H1 (cell line): Measurements from ENCODE around the gene PNMA1. TPM values are rescaled to one million over a fixed set of nuclear protein-coding genes. Genes with fewer than 3 reads are reported as not detected.

ENCODE experiments used
- CTCF ChIA-PET: fragments of 300-600 bp; sonication (Branson Sonifier 250); formaldehyde crosslinking; loops from one replicate; lab custom pipeline; 2021; ENCODE audit not compliant: partially characterized antibody; lab: Charles Lee
- POLR2A ChIA-PET: fragments of 300-600 bp; sonication (Branson Sonifier 250); formaldehyde crosslinking; loops from one replicate; lab custom pipeline; 2021; ENCODE audit warnings: inconsistent platforms; ENCODE audit not compliant: partially characterized antibody; lab: Charles Lee
- DNase-seq, 2 experiments: peaks; one replicate each; pipeline versions ENCODE4 v3.0.0 to v3.0.0-alpha.2; 2010 to 2022; ENCODE audit warnings: low spot score in 2 of 2, low read depth in 1 of 2, mixed read lengths in 1 of 2
- FAIRE-seq: peaks from 2 replicates; lab custom pipeline; 2011; peaks lifted over from hg19 to GRCh38; lab: Jason Lieb, UNC
- H2AFZ ChIP-seq: 2 replicates; pipeline ENCODE4 v1.8.1; 2012; ENCODE audit warnings: low read length, inconsistent platforms
- H2AK5ac ChIP-seq: 2 replicates; pipeline ENCODE4 v1.6.1; 2013; ENCODE audit warnings: low read depth, low read length
- H2BK120ac ChIP-seq: replicated peaks from 2 replicates; pipeline ENCODE3; 2013; ENCODE audit warnings: low read depth, low read length, inconsistent platforms
- H2BK12ac ChIP-seq: 2 replicates; pipeline ENCODE4 v1.6.1; 2013; ENCODE audit warnings: low read depth, low read length
- H2BK15ac ChIP-seq: 2 replicates; pipeline ENCODE4 v1.6.1; 2013; ENCODE audit warnings: low read length
- H2BK20ac ChIP-seq: 2 replicates; pipeline ENCODE4 v1.6.1; 2013; ENCODE audit warnings: low read length
- H2BK5ac ChIP-seq: 2 replicates; pipeline ENCODE4 v1.6.1; 2013; ENCODE audit warnings: low read depth, low read length
- H3K14ac ChIP-seq: 2 replicates; pipeline ENCODE4 v1.6.1; 2013; ENCODE audit warnings: inconsistent platforms; ENCODE audit not compliant: insufficient read length
- H3K18ac ChIP-seq: 2 replicates; pipeline ENCODE4 v1.6.1; 2013; ENCODE audit warnings: low read length; ENCODE audit errors: extremely low read depth
- H3K23ac ChIP-seq: 2 replicates; pipeline ENCODE4 v1.6.1; 2013; ENCODE audit warnings: inconsistent platforms; ENCODE audit not compliant: insufficient read length
- H3K23me2 ChIP-seq: 2 replicates; pipeline ENCODE4 v1.6.1; 2013; ENCODE audit warnings: low read depth, low read length
- H3K27ac ChIP-seq: 2 replicates; pipeline ENCODE4 v1.6.1; 2011; ENCODE audit warnings: low read depth, low read length, inconsistent platforms
- H3K27me3 ChIP-seq, 4 experiments: replicated peaks in 1 of 4; 1 replicate in 1 of 4; 2 replicates in 3 of 4; pipeline versions ENCODE4 v1.6.1 to v1.8.1; 2011 to 2013; ENCODE audit warnings: low read length in 3 of 4, mild to moderate bottlenecking in 3 of 4, inconsistent platforms in 2 of 4, mixed read lengths in 2 of 4, moderate library complexity in 1 of 4; ENCODE audit not compliant: control insufficient read depth in 3 of 4, insufficient read depth in 3 of 4; ENCODE audit errors: extremely low read depth in 1 of 4
- H3K36me3 ChIP-seq, 4 experiments: 2 replicates each; pipeline versions ENCODE4 v1.6.1 to v1.8.1; 2011 to 2013; ENCODE audit warnings: mild to moderate bottlenecking in 4 of 4, low read length in 3 of 4, moderate library complexity in 2 of 4, control low read depth in 1 of 4, inconsistent platforms in 1 of 4; ENCODE audit not compliant: insufficient read depth in 4 of 4, control insufficient read depth in 2 of 4
- H3K4ac ChIP-seq: replicated peaks from 2 replicates; pipeline ENCODE3; 2013; ENCODE audit warnings: low read length, low read depth, mixed read lengths, inconsistent platforms; ENCODE audit not compliant: insufficient read length
- H3K4me1 ChIP-seq, 4 experiments: replicated peaks in 1 of 4; 1 replicate in 1 of 4; 2 replicates in 3 of 4; pipeline versions ENCODE4 v1.6.1 to v1.8.1; 2011 to 2013; ENCODE audit warnings: low read length in 3 of 4, inconsistent platforms in 2 of 4, mixed read lengths in 1 of 4; ENCODE audit not compliant: insufficient read depth in 4 of 4, control insufficient read depth in 3 of 4
- H3K4me2 ChIP-seq, 2 experiments: 2 replicates each; pipeline versions ENCODE4 v1.6.1 to v1.8.1; 2011 to 2013; ENCODE audit warnings: low read depth in 2 of 2, low read length in 2 of 2, control low read depth in 1 of 2, inconsistent platforms in 1 of 2, mild to moderate bottlenecking in 1 of 2; ENCODE audit not compliant: insufficient read depth in 1 of 2
- H3K4me3 ChIP-seq, 4 experiments: fragments of 200-600, 300-600 bp in 1 of 4; sonication (generic), shearing (Covaris generic), sonication (Bioruptor Twin) in 1 of 4; 2 replicates each; pipeline versions ENCODE4 v1.5.1 to v1.8.1; 2011 to 2016; ENCODE audit warnings: low read length in 4 of 4, low read depth in 3 of 4, control low read depth in 2 of 4, inconsistent platforms in 2 of 4, mild to moderate bottlenecking in 2 of 4, mixed read lengths in 1 of 4, moderate library complexity in 1 of 4; ENCODE audit not compliant: insufficient read depth in 2 of 4; ENCODE audit errors: extremely low read depth in 1 of 4
- H3K56ac ChIP-seq: replicated peaks from 2 replicates; pipeline ENCODE3; 2013; ENCODE audit warnings: low read depth, mild to moderate bottlenecking, mixed read lengths, low read length, inconsistent platforms; ENCODE audit not compliant: insufficient read length
- H3K79me1 ChIP-seq: 2 replicates; pipeline ENCODE4 v1.6.1; 2013; ENCODE audit warnings: low read depth, low read length, control low read depth
- H3K79me2 ChIP-seq, 2 experiments: 2 replicates each; pipeline versions ENCODE4 v1.6.1 to v1.8.1; 2012 to 2013; ENCODE audit warnings: low read length in 2 of 2, mild to moderate bottlenecking in 2 of 2, inconsistent platforms in 1 of 2; ENCODE audit not compliant: insufficient read depth in 2 of 2, control insufficient read depth in 1 of 2
- H3K9ac ChIP-seq, 4 experiments: replicated peaks in 1 of 4; 1 replicate in 1 of 4; 2 replicates in 3 of 4; pipeline versions ENCODE4 v1.6.1 to v1.8.1; 2011 to 2013; ENCODE audit warnings: low read depth in 3 of 4, low read length in 3 of 4, control low read depth in 2 of 4, mild to moderate bottlenecking in 2 of 4, moderate library complexity in 2 of 4, inconsistent platforms in 1 of 4; ENCODE audit errors: extremely low read depth in 1 of 4
- H3K9me3 ChIP-seq, 2 experiments: 2 replicates each; pipeline versions ENCODE4 v1.6.1 to v1.8.1; 2012 to 2013; ENCODE audit warnings: mild to moderate bottlenecking in 2 of 2, moderate library complexity in 2 of 2, control low read depth in 1 of 2, inconsistent platforms in 1 of 2, low read depth in 1 of 2, low read length in 1 of 2, mixed read lengths in 1 of 2; ENCODE audit not compliant: insufficient read depth in 2 of 2
- H4K20me1 ChIP-seq, 2 experiments: replicated peaks in 1 of 2; 2 replicates each; pipeline versions ENCODE3 to v1.8.1; 2011 to 2013; ENCODE audit warnings: inconsistent platforms in 2 of 2, low read length in 2 of 2, mild to moderate bottlenecking in 1 of 2; ENCODE audit not compliant: insufficient read depth in 2 of 2, control insufficient read depth in 1 of 2
- H4K5ac ChIP-seq: 2 replicates; pipeline ENCODE4 v1.6.1; 2013; ENCODE audit warnings: low read length, low read depth, mixed read lengths, inconsistent platforms; ENCODE audit not compliant: insufficient read length
- H4K8ac ChIP-seq: 2 replicates; pipeline ENCODE4 v1.8.0; 2013; ENCODE audit warnings: mild to moderate bottlenecking, moderate library complexity, low read length, inconsistent platforms; ENCODE audit not compliant: insufficient read depth; ENCODE audit errors: extremely low read depth
- H4K91ac ChIP-seq: replicated peaks from 2 replicates; pipeline ENCODE3; 2013; ENCODE audit warnings: low read length, mixed read lengths, inconsistent platforms; ENCODE audit not compliant: insufficient read length
- ASH2L ChIP-seq: fragments of 200-600, 300-600 bp; sonication (generic); IDR thresholded peaks from one replicate; pipeline ENCODE4 v1.7.1; 2017; ENCODE audit warnings: low read length
- BCL11A ChIP-seq, 2 experiments: IDR thresholded peaks; one replicate each; pipeline ENCODE4 v1.6.1; 2011; ENCODE audit warnings: low read depth in 2 of 2, low read length in 2 of 2, mild to moderate bottlenecking in 2 of 2
- BRCA1 ChIP-seq: IDR thresholded peaks from 2 replicates; pipeline ENCODE4 v1.6.1; 2012; ENCODE audit warnings: low read depth, low read length, improper control_type of control experiment
- CEBPB ChIP-seq: IDR thresholded peaks from 2 replicates; pipeline ENCODE4 v1.6.1; 2012; ENCODE audit warnings: low read depth, low read length
- CREB1 ChIP-seq: IDR thresholded peaks from 2 replicates; pipeline ENCODE4 v1.6.1; 2012; ENCODE audit warnings: inconsistent platforms
- E2F6 ChIP-seq: IDR thresholded peaks from 2 replicates; pipeline ENCODE4 v1.6.1; 2012; ENCODE audit warnings: inconsistent platforms
- HDAC6 ChIP-seq: IDR thresholded peaks from one replicate; pipeline ENCODE4 v1.7.1; 2012; ENCODE audit warnings: low read depth, mild to moderate bottlenecking, inconsistent platforms, low read length, moderate library complexity
- JUN ChIP-seq: IDR thresholded peaks from 2 replicates; pipeline ENCODE4 v1.6.1; 2011; ENCODE audit warnings: low read depth, mild to moderate bottlenecking, improper control_type of control experiment, low read length
- KDM5A ChIP-seq: fragments of 200-600 bp; IDR thresholded peaks from 2 replicates; pipeline ENCODE4 v1.7.1; 2012; ENCODE audit warnings: mild to moderate bottlenecking, low read length, inconsistent platforms, mixed read lengths
- PHF8 ChIP-seq: fragments of 200-600 bp; sonication (generic); conservative IDR thresholded peaks from 2 replicates; pipeline ENCODE4 v1.7.1; 2012; ENCODE audit warnings: low read depth, mild to moderate bottlenecking, inconsistent platforms, low read length, moderate library complexity
- RAD21 ChIP-seq, 2 experiments: IDR thresholded peaks in 1 of 2; conservative IDR thresholded peaks in 1 of 2; 2 replicates each; pipeline ENCODE4 v1.6.1; 2011; ENCODE audit warnings: low read depth in 2 of 2, low read length in 2 of 2, improper control_type of control experiment in 1 of 2, inconsistent platforms in 1 of 2, mild to moderate bottlenecking in 1 of 2, moderate library complexity in 1 of 2
- RBBP5 ChIP-seq: IDR thresholded peaks from 2 replicates; pipeline ENCODE4 v1.7.1; 2012; ENCODE audit warnings: low read depth, mild to moderate bottlenecking, inconsistent platforms, low read length, moderate library complexity, borderline replicate concordance
- SIN3A ChIP-seq, 2 experiments: IDR thresholded peaks in 1 of 2; conservative IDR thresholded peaks in 1 of 2; 2 replicates each; pipeline ENCODE4 v1.6.1; 2011 to 2012; ENCODE audit warnings: low read length in 2 of 2, improper control_type of control experiment in 1 of 2, low read depth in 1 of 2, mild to moderate bottlenecking in 1 of 2
- SUZ12 ChIP-seq: fragments of 200-600 bp; sonication (generic); IDR thresholded peaks from 2 replicates; pipeline ENCODE4 v1.6.1; 2012; ENCODE audit warnings: mild to moderate bottlenecking, inconsistent platforms, low read length, moderate library complexity, mixed read lengths
- YY1 ChIP-seq: IDR thresholded peaks from 2 replicates; pipeline ENCODE4 v1.6.1; 2011; ENCODE audit warnings: low read depth, mild to moderate bottlenecking, low read length
- WGBS, 2 experiments: shearing (Covaris generic) in 1 of 2; methylation state at CpG; one replicate each; pipeline versions ENCODE4 v1.1.6 to v1.1.7; 2013 to 2015; ENCODE audit warnings: low lambda C conversion rate in 2 of 2, mixed read lengths in 2 of 2, inconsistent platforms in 1 of 2, low coverage in 1 of 2, missing lambda C conversion rate in 1 of 2; ENCODE audit not compliant: insufficient replicate concordance in 2 of 2, insufficient coverage in 1 of 2, insufficient read length in 1 of 2; ENCODE audit errors: extremely low coverage in 1 of 2, missing lambda C conversion rate in 1 of 2; 5-methylcytosine and 5-hydroxymethylcytosine counted together
- polyA plus RNA-seq, 7 experiments: library from polyadenylated mRNA; depleted of rRNA in 3 of 7; stranded (reverse) in 5 of 7; unstranded in 2 of 7; fragments of >200 nt in 5 of 7; fragments of 200-250 nt in 2 of 7; gene quantifications; 1 replicate in 5 of 7; 2 replicates in 1 of 7; 4 replicates in 1 of 7; pipeline versions ENCODE4 v1.2.1 to v1.2.3, GENCODE V29; 2011 to 2013; ENCODE audit warnings: missing spikeins in 2 of 7, mixed read lengths in 2 of 7
- total RNA-seq: library from RNA; stranded (reverse); fragmentation: NEBNext Ultra II Directional; extraction: Animal tissue kit (Norgen Biotek cat#: 25700); gene quantifications from 2 replicates; pipeline ENCODE4 v1.2.1, GENCODE V29; 2021

PNMA1 gene
- total and polyA plus RNA-seq, 2 of the 8 experiments (the other 6 are each of a cell fraction or from before 2014, with no cell fraction given): 15.8 to 52.7 TPM

- Histone ChIP-seq H4K20me1 (no peaks in the 10 kb centered on the region), H2BK20ac (no peak overlapping the region), H3K9ac (no peak overlapping the region), H3K56ac (no peak overlapping the region), H3K4me3 (no peak overlapping the region), H3K9me3 (no peaks in the 10 kb centered on the region), H3K4me2 (no peak overlapping the region), H3K23me2 (no peaks in the 10 kb centered on the region), H2BK120ac (no peak overlapping the region), H4K8ac (no peak overlapping the region), H3K4ac (no peak overlapping the region), H4K91ac (no peak overlapping the region), H3K36me3 (no peaks in the 10 kb centered on the region), H2AFZ (no peak overlapping the region), H3K23ac (no peak overlapping the region), H4K5ac (no peak overlapping the region), H2BK5ac (no peak overlapping the region), H3K4me1 (no peaks in the 10 kb centered on the region), H3K27me3 (no peaks in the 10 kb centered on the region), H3K27ac (no peak overlapping the region), H2BK12ac (no peak overlapping the region), H2AK5ac (no peak overlapping the region), H3K14ac (no peak overlapping the region), H3K79me2 (no peaks in the 10 kb centered on the region), H3K18ac (no peak overlapping the region), H3K79me1 (no peaks in the 10 kb centered on the region), H2BK15ac (no peak overlapping the region)
- WGBS, 2 experiments: 86% methylated on average over 2 of the region's 2 CpGs; no CpG with 5 or more reads in 1 of the 2 experiments
- ChIA-PET CTCF (no interaction called here), POLR2A (no interaction called here)
- DNase-seq (no peak), FAIRE-seq (no peak)
- TF ChIP-seq JUN (no peak), PHF8 (no peak), HDAC6 (no peak), CREB1 (no peak), KDM5A (no peak), YY1 (no peak), BCL11A (IDR thresholded peaks at IDR 0.05; ENCODE audit: low read depth in 2 of 2, low read length in 2 of 2) (no peak), SIN3A (conservative IDR thresholded peaks at IDR 0.05 in 1 of 2, IDR thresholded peaks at IDR 0.05 in 1 of 2; ENCODE audit: low read depth in 1 of 2, low read length in 2 of 2) (no peak), SUZ12 (no peak), RAD21 (IDR thresholded peaks at IDR 0.05 in 1 of 2, conservative IDR thresholded peaks at IDR 0.05 in 1 of 2; ENCODE audit: low read depth in 2 of 2, low read length in 2 of 2) (no peak), RBBP5 (no peak), BRCA1 (no peak), CEBPB (no peak), ASH2L (no peak), E2F6 (no peak)
These were observed 18.2 kb downstream of the PNMA1 start for GRCh38 chr14:73695997-73696396.
